ENCODE results near the gene CDHR1. TPM values are rescaled to one million over a fixed set of nuclear protein-coding genes. Genes with fewer than 3 reads are reported as not detected.

The CDHR1 gene
- total RNA-seq, 1 experiment from 2014 or later: 6.6 TPM

DNA sequence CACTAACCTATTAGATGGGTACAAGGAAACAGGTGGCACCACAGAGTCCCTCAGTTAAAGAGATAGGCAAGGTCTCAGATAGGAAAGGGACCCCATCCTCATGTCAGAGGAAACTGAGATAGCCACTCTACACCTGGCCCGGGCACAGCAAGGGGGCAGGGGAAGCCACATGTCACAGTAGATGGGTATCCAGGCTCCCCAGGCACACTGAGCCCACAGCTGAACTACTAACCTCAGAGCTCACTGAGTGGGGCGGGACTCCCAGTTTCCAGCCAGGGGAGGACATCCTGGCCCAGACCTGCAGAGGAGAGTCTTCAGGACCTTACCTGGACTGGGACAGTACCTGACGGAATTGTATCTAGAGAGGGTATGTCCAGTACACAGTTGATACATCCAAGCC lies 3.7 kb upstream of the CDHR1 start:
- peaks cover 4 to 5% of the 10 kb centered on the region in 2 experiments; a peak in 2 of 4 replicates for H3K4me1 Mint-ChIP-seq
- H4K5ac ChIP-seq (ENCODE audit: insufficient read length, low read depth, low read length): no peak overlapping the region
- H3K4me2 ChIP-seq (ENCODE audit: insufficient read depth, insufficient read length, low read length): no peak overlapping the region
- no peak overlapping the region for H4K91ac ChIP-seq (ENCODE audit: insufficient read length, low read depth, low read length)
- H3K9me3 Mint-ChIP-seq: no peaks in the 10 kb centered on the region; a peak in 1 of 5 replicates
- no peak overlapping the region for H3K27ac ChIP-seq (ENCODE audit: insufficient read length, low read depth, low read length)
- no peak overlapping the region for H3T11ph ChIP-seq (ENCODE audit: low read length)
- no CpG with 5 or more reads among the region's 3 CpGs for WGBS (ENCODE audit: extremely low coverage, insufficient read length, low lambda C conversion rate)
- H3K79me1 ChIP-seq (ENCODE audit: insufficient read depth, low read depth, low read length, poor library complexity, severe bottlenecking): no peaks in the 10 kb centered on the region
- H3K27me3 Mint-ChIP-seq (ENCODE audit: low read depth): peaks cover 50% of the 10 kb centered on the region
- no peak overlapping the region for H3K4me3 Mint-ChIP-seq
- H2BK15ac ChIP-seq (ENCODE audit: low read depth, low read length): no peak overlapping the region
- H3K36me3 Mint-ChIP-seq (ENCODE audit: insufficient read depth in 1 of 3, low read depth in 3 of 3): no peaks in the 10 kb centered on the region
- H2BK120ac ChIP-seq (ENCODE audit: low read depth, low read length, poor library complexity, severe bottlenecking): no peak overlapping the region
- no peak overlapping the region for H3K56ac ChIP-seq (ENCODE audit: insufficient read length, low read depth, low read length)
- H2AK5ac ChIP-seq (ENCODE audit: insufficient read length, low read length): no peak overlapping the region
- H3K27me3 ChIP-seq (ENCODE audit: insufficient read depth, low read length): peaks cover 16% of the 10 kb centered on the region
- H3K23me2 ChIP-seq (ENCODE audit: insufficient read length, low read depth, low read length, poor library complexity, severe bottlenecking): peaks cover 12% of the 10 kb centered on the region
- H3K14ac ChIP-seq (ENCODE audit: insufficient read depth, low read length): no peak overlapping the region
- H3K4ac ChIP-seq (ENCODE audit: low read depth, low read length): no peak overlapping the region
- no peak overlapping the region for H3K23ac ChIP-seq (ENCODE audit: insufficient read length, low read depth, low read length)
- TF ChIP-seq, protein P1, sequence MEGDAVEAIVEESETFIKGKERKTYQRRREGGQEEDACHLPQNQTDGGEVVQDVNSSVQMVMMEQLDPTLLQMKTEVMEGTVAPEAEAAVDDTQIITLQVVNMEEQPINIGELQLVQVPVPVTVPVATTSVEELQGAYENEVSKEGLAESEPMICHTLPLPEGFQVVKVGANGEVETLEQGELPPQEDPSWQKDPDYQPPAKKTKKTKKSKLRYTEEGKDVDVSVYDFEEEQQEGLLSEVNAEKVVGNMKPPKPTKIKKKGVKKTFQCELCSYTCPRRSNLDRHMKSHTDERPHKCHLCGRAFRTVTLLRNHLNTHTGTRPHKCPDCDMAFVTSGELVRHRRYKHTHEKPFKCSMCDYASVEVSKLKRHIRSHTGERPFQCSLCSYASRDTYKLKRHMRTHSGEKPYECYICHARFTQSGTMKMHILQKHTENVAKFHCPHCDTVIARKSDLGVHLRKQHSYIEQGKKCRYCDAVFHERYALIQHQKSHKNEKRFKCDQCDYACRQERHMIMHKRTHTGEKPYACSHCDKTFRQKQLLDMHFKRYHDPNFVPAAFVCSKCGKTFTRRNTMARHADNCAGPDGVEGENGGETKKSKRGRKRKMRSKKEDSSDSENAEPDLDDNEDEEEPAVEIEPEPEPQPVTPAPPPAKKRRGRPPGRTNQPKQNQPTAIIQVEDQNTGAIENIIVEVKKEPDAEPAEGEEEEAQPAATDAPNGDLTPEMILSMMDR (conservative IDR thresholded peaks at IDR 0.05): no peak
- H2AFZ ChIP-seq (ENCODE audit: low read length): no peak overlapping the region
- H4K8ac ChIP-seq (replicated peaks; ENCODE audit: insufficient read length, low read depth, low read length): no peak overlapping the region
- no peak overlapping the region for H3K27ac Mint-ChIP-seq
- H2BK5ac ChIP-seq (ENCODE audit: insufficient read length, low read length): no peak overlapping the region
- DNase-seq: no peak
- H2BK20ac ChIP-seq (ENCODE audit: low read depth, low read length, poor library complexity, severe bottlenecking): no peak overlapping the region
- H3K18ac ChIP-seq (ENCODE audit: insufficient read length, low read depth, low read length): no peak overlapping the region
- no peaks in the 10 kb centered on the region; the same call in 1 of the 2 replicates for H3K4me1 ChIP-seq (ENCODE audit: insufficient read depth, low read length)
- H3K9ac ChIP-seq (ENCODE audit: extremely low read depth, insufficient read length, low read length): no peak overlapping the region
- no peaks in the 10 kb centered on the region for H3K9me3 ChIP-seq (ENCODE audit: control insufficient read depth, low read depth, low read length)
- no peaks in the 10 kb centered on the region for H3K79me2 ChIP-seq (ENCODE audit: insufficient read depth, low read length)
- no peak overlapping the region for H2BK12ac ChIP-seq (ENCODE audit: insufficient read length, low read depth, low read length)
- H4K20me1 ChIP-seq (ENCODE audit: control insufficient read depth, insufficient read depth, insufficient read length): no peaks in the 10 kb centered on the region

Data from H9 (cell line).